Measurements from ENCODE around the gene LILRA6. TPM values are rescaled to one million over a fixed set of nuclear protein-coding genes. Genes with fewer than 3 reads are reported as not detected.
"Not testable (repeated sequence)": the region's sequence is repeated elsewhere in the genome, so short reads cannot be mapped to it uniquely, and the experiment has no call there.

The LILRA6 gene
- total RNA-seq, 1 donor from 2014 or later, result 2.3 TPM

GRCh38 chr19:54271587-54271986, 29.0 kb upstream of the LILRA6 start:
- peak; percentile 48 for DNase-seq
- ATAC-seq, result peak; percentile 69
- intact Hi-C loops (cut with micrococcal nuclease), result not testable (repeated sequence)

GRCh38 chr19:54271106-54271505, 28.5 kb upstream of the LILRA6 start:
- DNase-seq (no peak), ATAC-seq (peak; percentile 76)
- intact Hi-C loops (cut with micrococcal nuclease), result no loop called here

GRCh38 chr19:54268936-54269335, 26.3 kb upstream of the LILRA6 start:
- intact Hi-C loops (cut with micrococcal nuclease), result no loop called here
- ATAC-seq, result no peak
- DNase-seq, result no peak

GRCh38 chr19:54266133-54266532, 23.5 kb upstream of the LILRA6 start:
- intact Hi-C loops (cut with micrococcal nuclease), result no loop called here
- DNase-seq (peak; percentile 80), ATAC-seq (peak; percentile 36)

- no peak for ATAC-seq
- DNase-seq, result no peak
- intact Hi-C loops (cut with micrococcal nuclease), result no loop called here
Measured at GRCh38 chr19:54262470-54262869, 19.9 kb upstream of the LILRA6 start.

- intact Hi-C loops (cut with micrococcal nuclease), result no loop called here
- ATAC-seq, result no peak
Measured at GRCh38 chr19:54262066-54262465, 19.5 kb upstream of the LILRA6 start.

GRCh38 chr19:54257116-54257480, 14.5 kb upstream of the LILRA6 start, which contains the start of gene LILRB5:
Gene LILRB5 (minus strand): TSS chr19:54257273. CDS start chr19:54257193, 80 bp downstream.
- intact Hi-C loops (cut with micrococcal nuclease), result no loop called here
- ATAC-seq, result peak; percentile 66
- DNase-seq, result no peak

More at GRCh38 chr19:54262066-54262465, 19.5 kb upstream of the LILRA6 start:
- no peak for DNase-seq

GRCh38 chr19:54256250-54257115, 13.9 kb upstream of the LILRA6 start:
- no peak for DNase-seq
- intact Hi-C loops (cut with micrococcal nuclease), result no loop called here
- no peak for ATAC-seq

- no peak for DNase-seq
- intact Hi-C loops (cut with micrococcal nuclease), result no loop called here
- ATAC-seq, result no peak
Measured at GRCh38 chr19:54255105-54255775, 12.7 kb upstream of the LILRA6 start.

GRCh38 chr19:54254195-54254906, 11.8 kb upstream of the LILRA6 start:
- no peak for DNase-seq
- intact Hi-C loops (cut with micrococcal nuclease), result no loop called here
- ATAC-seq, result no peak

- DNase-seq, result no peak
- ATAC-seq, result no peak
- intact Hi-C loops (cut with micrococcal nuclease), result no loop called here
Measured at GRCh38 chr19:54253331-54254194, 11.0 kb upstream of the LILRA6 start.

GRCh38 chr19:54252845-54253244, 10.3 kb upstream of the LILRA6 start:
- no peak for DNase-seq

GRCh38 chr19:54252243-54252642, 9.7 kb upstream of the LILRA6 start:
- ATAC-seq (no peak), DNase-seq (no peak)
- intact Hi-C loops (cut with micrococcal nuclease), result no loop called here

More at GRCh38 chr19:54252845-54253244, 10.3 kb upstream of the LILRA6 start:
- no peak for ATAC-seq
- intact Hi-C loops (cut with micrococcal nuclease), result no loop called here

GRCh38 chr19:54248016-54248601, 5.5 kb upstream of the LILRA6 start:
- ATAC-seq, result peak; percentile 91
- intact Hi-C loops (cut with micrococcal nuclease), result no loop called here
- DNase-seq, result no peak

- DNase-seq (no peak), ATAC-seq (peak; percentile 12)
- intact Hi-C loops (cut with micrococcal nuclease), result no loop called here
Measured at GRCh38 chr19:54247106-54247930, 4.7 kb upstream of the LILRA6 start.

- intact Hi-C loops (cut with micrococcal nuclease), result no loop called here
- no peak for ATAC-seq
- DNase-seq, result no peak
Measured at GRCh38 chr19:54245936-54246335, 3.3 kb upstream of the LILRA6 start.

GRCh38 chr19:54243809-54244208, 1.2 kb upstream of the LILRA6 start:
- ATAC-seq; intact Hi-C loops (cut with micrococcal nuclease); DNase-seq: not testable (repeated sequence)

- intact Hi-C loops (cut with micrococcal nuclease), result not testable (repeated sequence)
Measured at GRCh38 chr19:54242234-54242633, 356 bp downstream of the LILRA6 start.

More at GRCh38 chr19:54242234-54242633, 356 bp downstream of the LILRA6 start:
- not testable (repeated sequence) for DNase-seq, ATAC-seq

Measured in left ventricle myocardium superior (tissue), 1 donor.